ENCODE measurements around the gene SPTLC2. TPM values are rescaled to one million over a fixed set of nuclear protein-coding genes. Genes with fewer than 3 reads are reported as not detected.

SPTLC2 gene
- total RNA-seq, 2 donors from 2014 or later, result 20.0 to 24.5 TPM

DNA sequence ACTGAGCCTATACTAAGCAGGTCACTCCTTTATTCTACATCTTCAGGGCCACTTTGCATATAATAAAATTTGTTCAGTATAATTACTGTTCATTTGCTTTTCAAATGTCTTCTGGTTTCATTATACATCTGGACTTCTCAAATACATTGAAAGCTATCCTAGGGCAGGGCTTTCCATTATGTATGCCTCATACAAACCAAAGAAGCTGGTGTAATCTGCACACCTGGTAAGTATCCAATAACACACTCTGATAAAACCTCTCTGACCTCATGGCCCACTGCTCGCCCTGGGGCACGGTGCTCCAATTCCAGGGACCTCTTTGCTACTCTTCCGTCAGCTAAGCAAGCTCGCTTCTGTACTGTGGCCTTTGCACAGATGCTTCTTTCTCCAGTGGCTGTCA, 95.9 kb downstream of the SPTLC2 start:
- intact Hi-C loops (cut with DNase I), result no loop called here
- Histone ChIP-seq H3K36me3 (no peaks in the 10 kb centered on the region), H3K4me1 (replicated peaks) (no peaks in the 10 kb centered on the region), H3K27ac (no peak overlapping the region), H3K4me3 (no peak overlapping the region), H3K9me3 (no peaks in the 10 kb centered on the region), H3K27me3 (replicated peaks; ENCODE audit: insufficient read depth) (no peaks in the 10 kb centered on the region)
- TF ChIP-seq POLR2A (IDR thresholded peaks at IDR 0.05) (no peak), POLR2AphosphoS5 (IDR thresholded peaks at IDR 0.05) (no peak)
- TF ChIP-seq, protein P1, sequence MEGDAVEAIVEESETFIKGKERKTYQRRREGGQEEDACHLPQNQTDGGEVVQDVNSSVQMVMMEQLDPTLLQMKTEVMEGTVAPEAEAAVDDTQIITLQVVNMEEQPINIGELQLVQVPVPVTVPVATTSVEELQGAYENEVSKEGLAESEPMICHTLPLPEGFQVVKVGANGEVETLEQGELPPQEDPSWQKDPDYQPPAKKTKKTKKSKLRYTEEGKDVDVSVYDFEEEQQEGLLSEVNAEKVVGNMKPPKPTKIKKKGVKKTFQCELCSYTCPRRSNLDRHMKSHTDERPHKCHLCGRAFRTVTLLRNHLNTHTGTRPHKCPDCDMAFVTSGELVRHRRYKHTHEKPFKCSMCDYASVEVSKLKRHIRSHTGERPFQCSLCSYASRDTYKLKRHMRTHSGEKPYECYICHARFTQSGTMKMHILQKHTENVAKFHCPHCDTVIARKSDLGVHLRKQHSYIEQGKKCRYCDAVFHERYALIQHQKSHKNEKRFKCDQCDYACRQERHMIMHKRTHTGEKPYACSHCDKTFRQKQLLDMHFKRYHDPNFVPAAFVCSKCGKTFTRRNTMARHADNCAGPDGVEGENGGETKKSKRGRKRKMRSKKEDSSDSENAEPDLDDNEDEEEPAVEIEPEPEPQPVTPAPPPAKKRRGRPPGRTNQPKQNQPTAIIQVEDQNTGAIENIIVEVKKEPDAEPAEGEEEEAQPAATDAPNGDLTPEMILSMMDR (IDR thresholded peaks at IDR 0.05), result no peak
- DNase-seq (ENCODE audit: low spot score), result no peak
- 90% methylated on average over 4 of the region's 4 CpGs for WGBS

DNA sequence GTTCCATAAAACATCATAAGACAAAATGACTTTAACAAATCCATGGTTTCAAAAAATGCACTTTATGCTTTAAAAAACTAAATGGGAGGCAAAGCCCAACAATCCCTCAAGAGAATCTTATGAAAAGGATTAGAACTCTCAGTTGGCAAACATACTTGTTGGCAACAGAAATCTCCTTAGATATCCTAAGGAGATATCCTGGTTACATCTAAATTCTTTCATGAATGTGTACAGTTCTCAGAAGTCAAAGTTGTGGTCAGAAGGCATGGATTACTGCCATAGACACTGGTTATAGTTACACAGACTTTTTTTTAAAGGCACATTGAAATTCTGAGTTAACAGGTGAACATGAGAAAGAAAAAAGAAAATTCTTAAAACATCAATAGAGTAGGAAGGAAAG, 100.3 kb downstream of the SPTLC2 start:
- TF ChIP-seq, protein P1 (IDR thresholded peaks at IDR 0.05), result no peak
- TF ChIP-seq POLR2A (IDR thresholded peaks at IDR 0.05) (no peak), POLR2AphosphoS5 (IDR thresholded peaks at IDR 0.05) (no peak)
- intact Hi-C loops (cut with DNase I), result no loop called here
- Histone ChIP-seq H3K9me3 (no peaks in the 10 kb centered on the region), H3K27ac (no peak overlapping the region), H3K36me3 (no peaks in the 10 kb centered on the region), H3K4me3 (no peak overlapping the region), H3K27me3 (replicated peaks; ENCODE audit: insufficient read depth) (no peaks in the 10 kb centered on the region), H3K4me1 (replicated peaks) (no peaks in the 10 kb centered on the region)
- no peak for DNase-seq (ENCODE audit: low spot score)

DNA sequence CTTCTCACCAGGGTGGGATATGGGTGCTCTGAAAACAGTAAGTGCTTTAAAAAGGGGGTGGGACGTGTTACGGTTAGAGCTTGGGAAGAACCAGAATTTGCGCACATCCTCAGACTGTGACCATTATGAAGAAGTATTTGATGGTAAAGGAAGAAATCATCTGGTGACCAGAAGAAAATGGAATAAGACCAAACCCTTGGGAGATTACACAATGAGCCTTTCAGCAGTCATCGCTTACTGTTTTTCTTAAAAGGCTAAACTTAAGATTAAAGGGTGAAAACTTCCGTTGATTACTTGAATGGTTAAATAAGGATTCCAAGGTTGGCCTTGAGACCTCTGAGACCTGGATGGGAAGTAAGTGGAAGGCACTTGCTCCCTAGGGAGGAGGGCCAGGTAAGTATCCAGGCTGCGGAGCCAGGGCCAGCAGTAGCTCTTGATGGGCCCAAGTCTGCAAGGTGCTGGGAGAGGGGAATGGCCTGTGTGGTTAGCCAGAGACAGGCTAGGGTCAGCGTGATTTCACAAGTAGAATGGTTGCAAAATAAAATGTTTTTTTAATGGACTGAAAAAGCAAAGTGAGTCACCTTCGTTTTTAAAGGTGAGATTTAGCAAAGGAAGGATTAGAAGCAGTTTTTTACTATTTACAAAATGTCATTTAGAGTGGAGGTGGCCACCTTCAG, 104.8 kb downstream of the SPTLC2 start:
- intact Hi-C loops (cut with DNase I), result no loop called here
- Histone ChIP-seq H3K9me3 (no peaks in the 10 kb centered on the region), H3K27me3 (replicated peaks; ENCODE audit: insufficient read depth) (no peaks in the 10 kb centered on the region), H3K4me3 (no peak overlapping the region), H3K27ac (no peak overlapping the region), H3K4me1 (replicated peaks) (no peaks in the 10 kb centered on the region), H3K36me3 (no peaks in the 10 kb centered on the region)
- 94% methylated on average over 8 of the region's 8 CpGs for WGBS
- no peak for DNase-seq (ENCODE audit: low spot score)
- TF ChIP-seq, protein P1 (IDR thresholded peaks at IDR 0.05), result no peak
- TF ChIP-seq POLR2A (IDR thresholded peaks at IDR 0.05), result no peak
- TF ChIP-seq POLR2AphosphoS5 (IDR thresholded peaks at IDR 0.05), result no peak

DNA sequence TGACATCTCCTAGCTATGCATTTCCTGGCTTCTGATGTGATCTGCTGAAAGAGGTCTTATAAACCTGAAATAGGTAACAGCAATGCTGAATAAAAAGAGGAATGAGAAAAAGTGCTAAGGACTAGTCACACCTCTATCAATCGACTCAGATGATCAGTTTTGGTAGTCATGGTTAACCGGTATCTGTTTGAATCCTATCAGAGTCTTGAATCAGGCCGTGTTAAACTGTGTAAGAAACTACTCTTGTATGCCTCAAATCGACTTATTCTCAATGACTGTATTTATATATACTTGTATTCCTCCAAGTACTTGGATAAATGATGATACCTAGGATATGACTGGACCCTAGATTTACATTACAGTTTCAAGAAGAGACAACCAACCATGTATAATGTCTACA, 107.1 kb downstream of the SPTLC2 start:
- WGBS, result 84% methylated on average over 4 of the region's 4 CpGs
- H3K4me1 ChIP-seq (replicated peaks), result no peaks in the 10 kb centered on the region
- intact Hi-C loops (cut with DNase I), result no loop called here
- no peak overlapping the region for H3K27ac ChIP-seq
- TF ChIP-seq, protein P1 (IDR thresholded peaks at IDR 0.05), result no peak
- TF ChIP-seq POLR2AphosphoS5 (IDR thresholded peaks at IDR 0.05) (no peak), POLR2A (IDR thresholded peaks at IDR 0.05) (no peak)
- DNase-seq (ENCODE audit: low spot score), result no peak
- no peak overlapping the region for H3K4me3 ChIP-seq
- H3K27me3 ChIP-seq (replicated peaks; ENCODE audit: insufficient read depth), result no peaks in the 10 kb centered on the region
- no peaks in the 10 kb centered on the region for H3K9me3 ChIP-seq
- H3K36me3 ChIP-seq, result no peaks in the 10 kb centered on the region

DNA sequence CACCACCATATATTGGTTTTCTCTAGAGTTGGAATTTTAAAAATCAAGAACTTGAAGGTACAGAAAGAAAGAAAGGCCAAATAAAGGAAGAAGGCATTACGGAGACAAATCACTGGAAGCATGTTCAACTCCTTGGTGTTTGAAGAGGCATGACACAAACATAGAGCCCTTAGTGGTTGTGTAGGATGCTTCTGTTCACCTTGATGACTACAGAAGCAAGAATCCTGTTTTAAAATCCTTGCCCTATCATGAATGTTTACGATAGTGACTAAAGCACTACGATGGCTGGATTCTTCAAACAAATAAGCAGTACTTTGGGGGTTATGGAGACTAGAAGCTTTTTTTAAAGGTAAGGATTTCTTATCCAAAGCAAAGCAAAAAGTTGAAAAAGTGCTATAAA, 107.6 kb downstream of the SPTLC2 start:
- WGBS, result 88% methylated on average over 3 of the region's 3 CpGs
- intact Hi-C loops (cut with DNase I), result no loop called here
- no peak overlapping the region for H3K27ac ChIP-seq
- H3K9me3 ChIP-seq, result no peaks in the 10 kb centered on the region
- TF ChIP-seq, protein P1 (IDR thresholded peaks at IDR 0.05), result no peak
- H3K36me3 ChIP-seq, result no peaks in the 10 kb centered on the region
- no peak overlapping the region for H3K4me3 ChIP-seq
- DNase-seq (ENCODE audit: low spot score), result no peak
- H3K27me3 ChIP-seq (replicated peaks; ENCODE audit: insufficient read depth), result no peaks in the 10 kb centered on the region
- no peaks in the 10 kb centered on the region for H3K4me1 ChIP-seq (replicated peaks)

All from prostate gland (tissue), 2 donors.